ENCODE results near the gene GCN1. TPM values are rescaled to one million over a fixed set of nuclear protein-coding genes. Genes with fewer than 3 reads are reported as not detected.

The GCN1 gene
- total RNA-seq, 2 donors from 2014 or later: 53.4 to 144 TPM

DNA sequence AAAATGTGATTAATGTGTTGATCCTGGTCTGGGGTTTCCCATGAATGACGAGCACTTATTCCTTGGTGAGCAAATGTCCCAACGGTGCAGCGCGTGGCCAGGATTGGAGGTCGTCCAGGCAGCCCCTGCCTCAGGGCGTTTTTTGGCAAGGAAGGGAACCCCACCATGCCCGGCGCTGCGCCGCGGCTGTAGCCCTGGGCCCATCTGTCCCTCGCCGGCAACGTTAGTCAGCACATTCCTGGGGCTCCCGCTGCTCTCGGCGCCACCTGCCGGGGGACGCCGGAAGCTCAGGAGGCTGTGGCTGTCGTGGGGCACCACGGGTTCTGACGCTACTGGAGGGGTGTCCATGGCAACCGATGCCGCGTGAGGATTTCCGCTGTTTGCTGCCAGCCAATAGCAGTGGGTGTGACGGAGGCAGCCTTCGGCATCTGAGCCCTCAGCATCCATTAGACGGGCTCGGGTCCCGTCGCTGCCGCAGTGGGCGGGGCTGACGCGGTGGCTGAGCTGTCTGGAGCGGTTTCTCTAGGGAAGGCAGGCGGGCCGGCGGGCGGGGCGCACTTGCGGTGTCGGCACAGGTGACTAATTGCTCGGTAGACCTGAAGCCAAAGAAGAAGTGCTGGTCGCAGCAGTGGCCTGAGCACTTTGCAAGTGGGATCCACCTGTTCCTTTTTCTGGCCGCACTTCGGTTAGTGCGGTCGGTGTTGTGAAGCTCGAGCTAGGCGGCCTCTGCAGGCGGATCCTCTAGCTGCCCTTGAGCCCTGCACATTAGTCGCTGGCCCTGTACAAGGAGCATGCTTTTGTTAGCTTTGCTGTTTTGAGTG, 107.5 kb downstream of the GCN1 start:
- intact Hi-C loops (cut with DNase I): no loop called here
- H3K9me3 ChIP-seq: no peaks in the 10 kb centered on the region
- no peak overlapping the region for H3K9ac ChIP-seq (ENCODE audit: low read depth in 2 of 2, low read length in 2 of 2)
- TF ChIP-seq, protein P1, sequence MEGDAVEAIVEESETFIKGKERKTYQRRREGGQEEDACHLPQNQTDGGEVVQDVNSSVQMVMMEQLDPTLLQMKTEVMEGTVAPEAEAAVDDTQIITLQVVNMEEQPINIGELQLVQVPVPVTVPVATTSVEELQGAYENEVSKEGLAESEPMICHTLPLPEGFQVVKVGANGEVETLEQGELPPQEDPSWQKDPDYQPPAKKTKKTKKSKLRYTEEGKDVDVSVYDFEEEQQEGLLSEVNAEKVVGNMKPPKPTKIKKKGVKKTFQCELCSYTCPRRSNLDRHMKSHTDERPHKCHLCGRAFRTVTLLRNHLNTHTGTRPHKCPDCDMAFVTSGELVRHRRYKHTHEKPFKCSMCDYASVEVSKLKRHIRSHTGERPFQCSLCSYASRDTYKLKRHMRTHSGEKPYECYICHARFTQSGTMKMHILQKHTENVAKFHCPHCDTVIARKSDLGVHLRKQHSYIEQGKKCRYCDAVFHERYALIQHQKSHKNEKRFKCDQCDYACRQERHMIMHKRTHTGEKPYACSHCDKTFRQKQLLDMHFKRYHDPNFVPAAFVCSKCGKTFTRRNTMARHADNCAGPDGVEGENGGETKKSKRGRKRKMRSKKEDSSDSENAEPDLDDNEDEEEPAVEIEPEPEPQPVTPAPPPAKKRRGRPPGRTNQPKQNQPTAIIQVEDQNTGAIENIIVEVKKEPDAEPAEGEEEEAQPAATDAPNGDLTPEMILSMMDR (IDR thresholded peaks at IDR 0.05): peak; percentile 98
- peaks cover 4% of the 10 kb centered on the region for H3K4me1 ChIP-seq
- peak overlapping the region; percentile 18 for H3K27ac ChIP-seq
- no peaks in the 10 kb centered on the region for H3K27me3 ChIP-seq
- DNase-seq: peak; percentile 99
- H3K36me3 ChIP-seq: no peaks in the 10 kb centered on the region
- peak overlapping the region; percentile 29 for H3K4me3 ChIP-seq

DNA sequence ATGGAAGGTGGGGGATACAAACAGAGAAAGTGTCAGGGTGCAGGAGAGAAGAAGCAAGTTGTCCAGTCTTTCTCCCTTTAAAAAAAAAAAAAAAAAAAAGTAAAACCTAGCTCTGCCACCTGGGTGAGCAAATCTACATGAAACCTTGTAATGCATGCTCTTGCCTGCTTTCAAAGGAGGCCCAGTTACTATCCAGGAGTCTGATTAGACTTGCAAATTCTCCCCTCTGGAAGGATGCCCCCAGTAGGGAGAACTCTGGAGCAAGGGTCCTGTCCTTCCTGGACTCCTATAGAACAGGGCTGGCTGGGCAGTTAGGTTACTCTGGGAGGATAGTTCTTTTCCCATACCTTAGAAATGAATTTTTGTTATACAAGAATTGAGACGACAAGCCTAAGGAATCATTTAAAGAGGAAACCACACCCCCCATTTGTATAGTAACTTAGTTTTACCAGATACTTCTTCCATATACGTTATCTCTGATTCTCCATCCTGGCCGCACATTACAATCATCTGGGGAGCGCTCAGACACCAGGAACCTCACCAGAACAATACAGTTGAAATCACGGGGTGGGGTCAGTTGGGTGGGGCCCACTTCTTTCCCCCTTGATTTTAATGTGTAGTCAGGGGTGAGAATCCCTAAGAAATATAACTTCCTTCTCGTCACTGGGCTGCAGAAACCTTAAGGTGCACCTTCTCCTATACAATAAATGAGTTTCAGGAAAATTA, 108.4 kb downstream of the GCN1 start:
- TF ChIP-seq, protein P1 (IDR thresholded peaks at IDR 0.05): no peak
- no peak overlapping the region for H3K9ac ChIP-seq (ENCODE audit: low read depth in 2 of 2, low read length in 2 of 2)
- H3K27me3 ChIP-seq: no peaks in the 10 kb centered on the region
- H3K4me1 ChIP-seq: peaks cover 4% of the 10 kb centered on the region
- H3K27ac ChIP-seq: no peak overlapping the region
- intact Hi-C loops (cut with DNase I): no loop called here
- no peak for DNase-seq
- H3K4me3 ChIP-seq: no peak overlapping the region
- H3K36me3 ChIP-seq: no peaks in the 10 kb centered on the region
- H3K9me3 ChIP-seq: no peaks in the 10 kb centered on the region

DNA sequence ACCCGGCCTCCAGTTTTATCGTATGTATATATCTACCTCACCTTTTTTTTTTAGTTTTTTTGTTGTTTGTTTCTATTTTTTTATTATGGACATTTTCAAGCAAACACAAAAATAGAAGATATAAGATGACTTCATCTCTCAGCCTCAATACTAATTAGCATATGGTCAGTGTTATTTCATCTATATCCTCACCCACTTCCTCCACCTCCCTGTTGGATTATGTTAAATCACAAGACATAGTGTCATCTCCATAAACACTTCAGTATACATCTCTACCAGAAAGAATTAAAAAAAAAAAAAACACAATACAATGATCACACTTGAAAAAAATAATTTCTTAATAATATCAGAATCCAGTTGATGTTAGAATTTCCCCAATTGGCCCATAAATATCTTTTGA, 112.9 kb downstream of the GCN1 start:
- TF ChIP-seq, protein P1 (IDR thresholded peaks at IDR 0.05): no peak
- no peak overlapping the region for H3K9ac ChIP-seq (ENCODE audit: low read depth in 2 of 2, low read length in 2 of 2)
- no peak overlapping the region for H3K27ac ChIP-seq
- intact Hi-C loops (cut with DNase I): no loop called here
- DNase-seq: no peak
- no peaks in the 10 kb centered on the region for H3K4me1 ChIP-seq
- H3K4me3 ChIP-seq: no peak overlapping the region
- no peaks in the 10 kb centered on the region for H3K27me3 ChIP-seq
- no peaks in the 10 kb centered on the region for H3K36me3 ChIP-seq
- no peaks in the 10 kb centered on the region for H3K9me3 ChIP-seq

DNA sequence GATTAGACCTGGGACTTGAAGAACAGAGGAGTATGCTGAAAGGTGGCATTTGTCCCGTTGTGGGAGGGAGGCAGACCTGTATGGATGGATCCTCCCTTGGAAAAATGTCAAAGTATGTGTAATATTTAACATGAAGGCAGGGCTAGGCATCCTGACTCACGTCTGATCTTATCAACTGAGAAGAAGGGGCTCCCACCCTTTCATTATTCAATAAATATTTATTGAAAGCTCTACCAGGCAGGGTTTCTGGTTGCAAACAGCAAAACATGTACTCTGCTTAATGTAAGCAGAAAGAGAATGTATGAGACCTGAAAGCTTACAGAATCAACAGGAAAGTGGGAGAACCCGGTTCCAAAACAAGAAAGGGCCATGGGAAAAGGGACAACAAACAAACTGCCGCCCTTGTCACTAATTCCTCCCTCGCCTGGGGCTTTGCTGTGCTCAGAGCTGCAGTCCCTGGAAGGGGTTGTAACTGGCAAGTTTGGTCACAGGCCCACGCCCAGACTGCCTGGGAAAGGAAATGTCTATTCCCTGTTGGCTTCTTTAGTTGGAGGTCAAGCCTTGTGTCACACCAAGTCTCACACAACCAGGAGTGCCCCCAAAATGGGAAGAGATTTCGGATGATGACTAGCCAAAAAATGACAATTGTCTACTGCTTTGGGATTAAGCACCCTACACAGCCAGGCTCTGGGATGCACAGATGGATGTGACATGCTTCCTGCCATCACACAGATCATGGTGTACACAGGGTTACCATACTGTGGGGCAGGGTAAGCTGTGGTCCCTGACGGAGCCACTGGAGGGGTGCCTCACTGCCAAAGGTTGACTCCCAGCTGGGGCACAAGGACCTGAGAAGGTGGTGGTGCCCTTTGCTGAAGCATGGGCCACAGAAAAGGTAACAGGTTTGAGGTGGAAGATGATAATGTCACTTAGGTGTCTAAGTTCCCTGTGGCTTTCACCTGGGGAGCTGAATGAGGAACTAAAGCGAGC, 114.8 kb downstream of the GCN1 start:
- H3K4me1 ChIP-seq: no peaks in the 10 kb centered on the region
- no peaks in the 10 kb centered on the region for H3K27me3 ChIP-seq
- no peaks in the 10 kb centered on the region for H3K9me3 ChIP-seq
- intact Hi-C loops (cut with DNase I): no loop called here
- no peak overlapping the region for H3K9ac ChIP-seq (ENCODE audit: low read depth in 2 of 2, low read length in 2 of 2)
- no peak overlapping the region for H3K4me3 ChIP-seq
- no peak overlapping the region for H3K27ac ChIP-seq
- TF ChIP-seq, protein P1 (IDR thresholded peaks at IDR 0.05): no peak
- no peak for DNase-seq
- no peaks in the 10 kb centered on the region for H3K36me3 ChIP-seq

DNA sequence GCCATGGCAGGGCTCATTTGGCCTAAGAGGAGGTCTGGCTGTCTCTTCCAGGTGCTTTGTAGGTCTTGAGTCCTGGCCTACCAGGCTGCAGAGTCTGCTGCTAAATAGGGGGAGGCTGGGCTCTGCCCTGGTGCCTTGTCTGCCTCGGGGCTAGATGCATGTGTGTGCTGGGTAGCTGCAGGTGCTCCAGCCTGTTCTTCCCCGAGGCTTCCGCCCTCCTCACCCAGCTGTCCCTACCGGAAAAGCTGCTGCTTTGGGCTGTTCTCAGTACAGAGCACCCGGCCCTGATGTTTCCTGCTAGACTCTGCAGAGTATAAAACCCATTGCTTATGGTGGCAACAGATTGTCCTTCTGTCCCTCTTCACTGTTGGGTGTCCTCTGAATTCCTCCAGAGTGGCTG, 115.6 kb downstream of the GCN1 start:
- TF ChIP-seq, protein P1 (IDR thresholded peaks at IDR 0.05): no peak
- Histone ChIP-seq H3K36me3 (no peaks in the 10 kb centered on the region), H3K9me3 (no peaks in the 10 kb centered on the region), H3K9ac (ENCODE audit: low read depth in 2 of 2, low read length in 2 of 2) (no peak overlapping the region), H3K27me3 (no peaks in the 10 kb centered on the region), H3K27ac (no peak overlapping the region), H3K4me1 (no peaks in the 10 kb centered on the region), H3K4me3 (no peak overlapping the region)
- intact Hi-C loops (cut with DNase I): no loop called here
- DNase-seq: no peak

All from colonic mucosa (tissue), 4 donors.